Activated T-cell treated with anti-CD3 and anti-CD28 coated beads for 24 hours (primary cell): ENCODE measurements around the gene HERC5.
A peak's percentile ranks its signal among the peaks of the same experiment; 100 is the strongest.
"Not testable (repeated sequence)": the region's sequence is repeated elsewhere in the genome, so short reads cannot be mapped to it uniquely, and the experiment has no call there.

Experiments used
- DNase-seq: peaks from one replicate; pipeline ENCODE4 v3.0.0-alpha.2; 2020; ENCODE audit warnings: low read depth

HERC5 gene

GRCh38 chr4:88456670-88457306 lies at the start of gene HERC5:
Gene HERC5, plus strand, starts transcription at chr4:88457119. Its CDS starts 151 bp downstream, at chr4:88457270.
- DNase-seq: peak; percentile 79

- no peak for DNase-seq
Observed at GRCh38 chr4:88409206-88409605, 47.7 kb upstream of the HERC5 start.

GRCh38 chr4:88409789-88410188 lies 47.1 kb upstream of the HERC5 start:
- no peak for DNase-seq

- DNase-seq: no peak
Observed at GRCh38 chr4:88411491-88412096, 45.3 kb upstream of the HERC5 start.

- no peak for DNase-seq
Observed at GRCh38 chr4:88413801-88414200, 43.1 kb upstream of the HERC5 start.

GRCh38 chr4:88414755-88415154 lies 42.2 kb upstream of the HERC5 start:
- no peak for DNase-seq

GRCh38 chr4:88415982-88416381 lies 40.9 kb upstream of the HERC5 start:
- no peak for DNase-seq

- no peak for DNase-seq
Observed at GRCh38 chr4:88418411-88418810, 38.5 kb upstream of the HERC5 start.

GRCh38 chr4:88419874-88420273 lies 37.0 kb upstream of the HERC5 start:
- no peak for DNase-seq

- no peak for DNase-seq
Observed at GRCh38 chr4:88420844-88421243, 36.1 kb upstream of the HERC5 start.

GRCh38 chr4:88422403-88422802 lies 34.5 kb upstream of the HERC5 start:
- no peak for DNase-seq

GRCh38 chr4:88429401-88429800 lies 27.5 kb upstream of the HERC5 start:
- DNase-seq: no peak

GRCh38 chr4:88435987-88436693 lies 20.8 kb upstream of the HERC5 start:
- no peak for DNase-seq

GRCh38 chr4:88437873-88438272 lies 19.0 kb upstream of the HERC5 start:
- DNase-seq: not testable (repeated sequence)

- DNase-seq: no peak
Observed at GRCh38 chr4:88439161-88439760, 17.7 kb upstream of the HERC5 start.

- no peak for DNase-seq
Observed at GRCh38 chr4:88440146-88440545, 16.8 kb upstream of the HERC5 start.

- DNase-seq: no peak
Observed at GRCh38 chr4:88441696-88442095, 15.2 kb upstream of the HERC5 start.

GRCh38 chr4:88442689-88443191 lies 14.2 kb upstream of the HERC5 start:
- no peak for DNase-seq

GRCh38 chr4:88443486-88443885 lies 13.4 kb upstream of the HERC5 start:
- DNase-seq: no peak

- no peak for DNase-seq
Observed at GRCh38 chr4:88445252-88445651, 11.7 kb upstream of the HERC5 start.

- no peak for DNase-seq
Observed at GRCh38 chr4:88446124-88446523, 10.8 kb upstream of the HERC5 start.

- no peak for DNase-seq
Observed at GRCh38 chr4:88447371-88448095, 9.4 kb upstream of the HERC5 start.
